GM21423 (cell line): ENCODE measurements around the gene PRRX1.

Experiments used
- ATAC-seq: cut with Tn5 transposase; IDR thresholded peaks from one replicate; pipeline ENCODE4 v1.9.1; 2021; ENCODE audit warnings: mild to moderate bottlenecking, moderate library complexity; ENCODE audit not compliant: unreplicated experiment

PRRX1 gene

GRCh38 chr1:170664093-170664827 is at the start of gene PRRX1:
TSS of gene PRRX1 (plus strand) at chr1:170664131. CDS start at chr1:170664219, 88 bp downstream.
- no peak for ATAC-seq

- ATAC-seq = no peak
These were observed 46.2 kb upstream of the PRRX1 start for GRCh38 chr1:170617591-170618330.

- ATAC-seq = no peak
These were observed 45.5 kb upstream of the PRRX1 start for GRCh38 chr1:170618421-170618820.

GRCh38 chr1:170619241-170620028 is 44.5 kb upstream of the PRRX1 start:
- ATAC-seq = no peak

GRCh38 chr1:170620164-170620563 is 43.8 kb upstream of the PRRX1 start:
- no peak for ATAC-seq

GRCh38 chr1:170623171-170623570 is 40.8 kb upstream of the PRRX1 start:
- ATAC-seq = no peak

- no peak for ATAC-seq
These were observed 39.8 kb upstream of the PRRX1 start for GRCh38 chr1:170624146-170624545.

- no peak for ATAC-seq
These were observed 33.0 kb upstream of the PRRX1 start for GRCh38 chr1:170630977-170631376.

GRCh38 chr1:170634293-170634692 is 29.6 kb upstream of the PRRX1 start:
- no peak for ATAC-seq

- no peak for ATAC-seq
These were observed 29.0 kb upstream of the PRRX1 start for GRCh38 chr1:170634824-170635410.

- ATAC-seq = no peak
These were observed 23.4 kb upstream of the PRRX1 start for GRCh38 chr1:170640581-170640980.

GRCh38 chr1:170657275-170657853 is 6.6 kb upstream of the PRRX1 start:
- no peak for ATAC-seq

- no peak for ATAC-seq
These were observed 4.4 kb upstream of the PRRX1 start for GRCh38 chr1:170659399-170660035.

GRCh38 chr1:170660281-170660713 is 3.6 kb upstream of the PRRX1 start:
- no peak for ATAC-seq

GRCh38 chr1:170660871-170661645 is 2.9 kb upstream of the PRRX1 start:
- ATAC-seq = no peak

GRCh38 chr1:170661646-170662411 is 2.1 kb upstream of the PRRX1 start:
- ATAC-seq = no peak

GRCh38 chr1:170662561-170663403 is 1.1 kb upstream of the PRRX1 start:
- no peak for ATAC-seq
